CD4-positive, alpha-beta memory T cell (primary cell): ENCODE results near the gene CARD11. TPM values are rescaled to one million over a fixed set of nuclear protein-coding genes. Genes with fewer than 3 reads are reported as not detected.

ENCODE experiments used
- CTCF ChIA-PET: fragments of 350-600 bp; sonication (Branson Sonifier 250); formaldehyde crosslinking; loops from one replicate; lab custom pipeline; 2021; ENCODE audit warnings: inconsistent platforms; ENCODE audit not compliant: partially characterized antibody; lab: Charles Lee
- POLR2A ChIA-PET: fragments of 350-600 bp; sonication (Branson Sonifier 250); formaldehyde crosslinking; loops from one replicate; lab custom pipeline; 2021; ENCODE audit not compliant: partially characterized antibody; lab: Charles Lee
- DNase-seq, 5 donors: peaks; one replicate each; pipeline versions ENCODE4 v3.0.0 to v3.0.0-alpha.2; 2020 to 2022; ENCODE audit warnings: mixed read lengths in 1 of 5
- H3K27ac ChIP-seq: one replicate; pipeline ENCODE4 v1.7.0; 2013; ENCODE audit warnings: low read depth, low read length
- H3K27me3 ChIP-seq: 2 replicates; pipeline ENCODE4 v1.7.0; 2013; ENCODE audit warnings: mild to moderate bottlenecking, low read length, moderate library complexity; ENCODE audit not compliant: insufficient read depth
- H3K36me3 ChIP-seq: 2 replicates; pipeline ENCODE4 v1.7.0; 2013; ENCODE audit warnings: mild to moderate bottlenecking, low read length, moderate library complexity; ENCODE audit not compliant: insufficient read depth
- H3K4me1 ChIP-seq: 2 replicates; pipeline ENCODE4 v1.7.0; 2013; ENCODE audit warnings: mild to moderate bottlenecking, low read length, moderate library complexity; ENCODE audit not compliant: insufficient read depth
- H3K4me3 ChIP-seq, 2 donors: one replicate each; pipeline ENCODE4 v1.7.0; 2013; ENCODE audit warnings: low read length in 2 of 2, mild to moderate bottlenecking in 1 of 2
- H3K9me3 ChIP-seq, 2 donors: one replicate each; pipeline ENCODE4 v1.7.0; 2013; ENCODE audit warnings: low read length in 2 of 2, control low read depth in 1 of 2; ENCODE audit not compliant: control insufficient read depth in 1 of 2
- H3K27ac Mint-ChIP-seq, 7 donors: one replicate each; pipeline ENCODE4 v1.8.0; 2020 to 2021; ENCODE audit warnings: mixed read lengths in 7 of 7, mild to moderate bottlenecking in 6 of 7, inconsistent platforms in 3 of 7, moderate library complexity in 3 of 7
- H3K27me3 Mint-ChIP-seq, 2 donors: one replicate each; pipeline ENCODE4 v1.8.0; 2020 to 2021; ENCODE audit warnings: mixed read lengths in 2 of 2
- H3K36me3 Mint-ChIP-seq, 2 donors: one replicate each; pipeline ENCODE4 v1.8.0; 2020 to 2021; ENCODE audit warnings: mixed read lengths in 2 of 2, inconsistent platforms in 1 of 2, mild to moderate bottlenecking in 1 of 2
- H3K4me1 Mint-ChIP-seq, 4 donors: one replicate each; pipeline ENCODE4 v1.8.0; 2020 to 2021; ENCODE audit warnings: mixed read lengths in 4 of 4, mild to moderate bottlenecking in 1 of 4
- H3K4me3 Mint-ChIP-seq, 8 donors: one replicate each; pipeline ENCODE4 v1.8.0; 2020 to 2021; ENCODE audit warnings: mixed read lengths in 8 of 8, mild to moderate bottlenecking in 7 of 8, moderate library complexity in 6 of 8, inconsistent platforms in 3 of 8
- H3K9me3 Mint-ChIP-seq, 8 donors: one replicate each; pipeline ENCODE4 v1.8.0; 2020 to 2021; ENCODE audit warnings: mixed read lengths in 8 of 8, mild to moderate bottlenecking in 5 of 8, inconsistent platforms in 3 of 8, moderate library complexity in 1 of 8
- intact Hi-C: fragments of 100-400 bp; cut with micrococcal nuclease; formaldehyde crosslinking; loops from one replicate; pipeline ENCODE4 v1.15.1; 2023
- polyA plus RNA-seq, 2 donors: library from polyadenylated mRNA; unstranded; fragments of 300-500 nt; fragmentation: Illumina TruSeq; gene quantifications; one replicate each; pipeline ENCODE4 v1.2.3, GENCODE V29; 2021
- total RNA-seq, 2 experiments: library from RNA; stranded (reverse); gene quantifications; one replicate each; pipeline ENCODE4 v1.2.3, GENCODE V29; 2021

Gene CARD11
- total and polyA plus RNA-seq, 4 experiments from 2014 or later, result 4.9 to 136 (median 85.3) TPM

DNA sequence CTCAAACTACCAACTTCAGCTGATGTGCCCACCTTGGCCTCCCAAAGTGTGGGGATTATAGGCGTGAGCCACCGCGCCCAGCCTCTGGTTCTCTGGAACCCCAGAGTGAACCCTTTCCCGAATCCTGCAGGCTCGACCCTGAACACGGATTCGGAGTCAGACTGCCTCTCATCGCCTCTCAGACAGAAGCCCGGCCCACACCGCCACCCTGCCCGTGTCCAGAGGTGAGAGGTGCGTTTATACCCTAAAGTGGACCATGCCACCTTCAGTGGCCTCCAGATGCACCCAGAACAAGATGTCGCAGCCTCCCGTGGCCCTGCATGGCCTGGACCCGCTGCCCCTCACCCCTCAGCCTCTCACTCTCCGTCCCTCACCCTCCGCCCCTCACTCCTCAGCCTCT, 134.6 kb downstream of the CARD11 start:
- Histone ChIP-seq H3K4me3 (no peak overlapping the region), H3K9me3 (no peaks in the 10 kb centered on the region), H3K27me3 (no peaks in the 10 kb centered on the region), H3K4me1 (no peaks in the 10 kb centered on the region), H3K36me3 (peaks cover 67% of the 10 kb centered on the region), H3K27ac (no peak overlapping the region)
- peaks cover 0 to 4% (median 2%) of the 10 kb centered on the region in 4 donors for H3K4me1 Mint-ChIP-seq
- ChIA-PET CTCF (no interaction called here), POLR2A (no interaction called here)
- H3K27me3 Mint-ChIP-seq, result no peaks in the 10 kb centered on the region
- peaks cover 65 to 71% of the 10 kb centered on the region in 2 donors for H3K36me3 Mint-ChIP-seq
- intact Hi-C loops, result no loop called here
- H3K9me3 Mint-ChIP-seq, result peaks cover 0 to 6% (median 0%) of the 10 kb centered on the region in 8 donors
- DNase-seq, result no peak
- H3K4me3 Mint-ChIP-seq, result no peak overlapping the region
- H3K27ac Mint-ChIP-seq, result no peak overlapping the region

DNA sequence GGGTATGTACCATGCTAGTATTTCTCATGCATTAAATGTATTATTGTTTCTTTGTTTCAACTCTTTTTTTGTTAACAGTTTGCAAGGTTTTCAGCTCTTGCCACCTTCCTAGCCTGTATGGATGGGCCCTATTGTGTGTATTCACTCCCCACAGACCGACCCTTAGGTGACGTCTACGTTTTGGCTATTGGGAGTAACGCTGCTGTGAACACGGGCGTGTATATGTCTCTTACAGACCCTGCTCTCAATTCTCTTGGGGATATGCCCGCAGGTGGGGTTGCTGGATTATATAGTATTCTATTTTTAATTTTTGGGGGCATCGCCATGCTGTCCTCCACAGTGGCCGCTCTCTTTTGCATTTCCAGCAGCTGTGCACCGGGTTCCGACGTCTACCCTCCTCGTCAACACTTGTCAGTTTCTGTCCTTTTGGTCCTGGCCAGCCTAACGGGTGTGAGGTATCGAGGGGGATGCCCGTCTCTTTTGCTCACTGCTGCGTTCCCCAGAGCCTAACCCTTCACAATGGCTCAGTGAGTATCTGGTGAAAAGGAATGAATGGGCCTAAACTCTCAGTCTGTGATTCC, 135.5 kb downstream of the CARD11 start:
- H3K27me3 ChIP-seq, result no peaks in the 10 kb centered on the region
- no peak overlapping the region for H3K4me3 ChIP-seq
- CTCF ChIA-PET, result no interaction called here
- peaks cover 60% of the 10 kb centered on the region for H3K36me3 ChIP-seq
- H3K4me1 ChIP-seq, result peaks cover 5% of the 10 kb centered on the region
- peaks cover 66 to 71% of the 10 kb centered on the region in 2 donors for H3K36me3 Mint-ChIP-seq
- H3K9me3 ChIP-seq, result no peaks in the 10 kb centered on the region
- H3K27me3 Mint-ChIP-seq, result no peaks in the 10 kb centered on the region
- no peak for DNase-seq
- peak overlapping the region in 2 of 7 donors; percentile 17 to 19 for H3K27ac Mint-ChIP-seq
- H3K4me1 Mint-ChIP-seq, result peaks cover under 1 to 11% (median 7%) of the 10 kb centered on the region in 4 donors
- POLR2A ChIA-PET, result no interaction called here
- H3K4me3 Mint-ChIP-seq, result no peak overlapping the region
- H3K9me3 Mint-ChIP-seq, result peaks cover 0 to 6% (median 0%) of the 10 kb centered on the region in 8 donors
- intact Hi-C loops, result no loop called here
- no peak overlapping the region for H3K27ac ChIP-seq

DNA sequence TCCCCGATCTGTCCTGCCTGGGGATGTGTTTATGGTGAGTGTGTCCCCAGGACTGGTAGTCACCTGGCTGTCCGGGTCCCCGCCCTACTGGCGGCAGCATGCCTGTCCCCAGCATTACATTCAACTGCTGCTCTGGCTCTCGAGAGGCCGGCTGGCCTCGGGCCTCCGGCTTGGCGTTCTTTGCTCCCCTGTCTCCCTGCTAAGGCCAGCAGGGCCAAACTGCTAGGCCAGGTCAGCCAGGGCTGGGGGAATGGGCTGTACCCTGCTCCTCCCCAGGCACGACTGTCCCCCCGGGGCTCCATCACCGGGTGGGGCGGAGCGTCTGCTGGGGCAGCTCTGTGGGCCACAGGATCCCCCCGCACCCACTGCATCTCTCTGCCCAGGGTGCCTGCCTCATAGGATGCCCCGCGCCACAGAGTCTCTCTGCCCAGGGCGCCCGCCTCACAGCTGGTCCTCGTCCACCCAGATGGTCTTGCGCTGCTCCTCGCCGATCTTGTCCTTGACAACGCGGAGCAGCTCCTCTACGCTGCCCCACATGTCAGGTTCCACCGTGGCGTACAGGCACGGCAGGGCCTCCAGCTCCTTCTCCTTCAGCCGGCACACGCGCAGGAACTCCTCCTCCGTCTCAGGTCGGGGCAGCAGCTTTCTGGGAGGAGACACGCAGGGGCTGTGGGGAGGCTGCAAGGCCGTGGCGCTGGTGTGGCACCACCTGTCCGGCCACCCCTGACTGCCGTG, 137.3 kb downstream of the CARD11 start:
- Mint-ChIP-seq H3K4me1 (peaks cover 3 to 16% (median 11%) of the 10 kb centered on the region in 4 donors), H3K27me3 (no peaks in the 10 kb centered on the region), H3K27ac (no peak overlapping the region), H3K9me3 (peaks cover 0 to 5% (median 0%) of the 10 kb centered on the region in 8 donors), H3K36me3 (peaks cover 57 to 62% of the 10 kb centered on the region in 2 donors), H3K4me3 (no peak overlapping the region)
- Histone ChIP-seq H3K27me3 (no peaks in the 10 kb centered on the region), H3K9me3 (no peaks in the 10 kb centered on the region), H3K4me1 (peaks cover 20% of the 10 kb centered on the region), H3K36me3 (peaks cover 50% of the 10 kb centered on the region), H3K4me3 (no peak overlapping the region), H3K27ac (no peak overlapping the region)
- DNase-seq, result no peak
- ChIA-PET CTCF (no interaction called here), POLR2A (interaction anchor here (0.6 kb wide), 1 partner anchor 12 kb away, joined by 3 read pairs; no protein-coding TSS in a partner anchor)
- intact Hi-C loops, result no loop called here

DNA sequence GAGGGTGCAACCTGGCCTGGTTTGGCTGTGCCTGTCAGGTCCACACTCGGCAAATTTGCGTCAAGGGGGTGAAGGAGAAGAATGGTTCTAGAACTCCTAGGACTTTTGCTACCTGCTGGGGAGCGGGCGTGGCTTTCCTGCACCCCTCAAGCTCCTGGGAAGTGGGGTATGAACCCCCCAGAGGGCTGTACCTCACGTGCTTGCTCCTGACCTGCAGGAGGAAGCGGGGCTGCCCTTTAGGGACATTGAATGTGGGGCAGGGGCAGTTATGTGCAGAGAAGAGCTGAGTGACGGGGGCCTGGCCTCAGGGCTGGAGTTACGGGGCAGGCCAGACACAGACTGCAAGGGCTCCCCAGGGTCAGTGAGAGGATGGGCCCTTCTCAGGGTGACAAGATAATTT, 138.2 kb downstream of the CARD11 start:
- H3K27ac Mint-ChIP-seq, result peak overlapping the region in 1 of 7 donors; percentile 75
- intact Hi-C loops, result no loop called here
- H3K36me3 ChIP-seq, result peaks cover 42% of the 10 kb centered on the region
- peaks cover 0 to 5% (median 0%) of the 10 kb centered on the region in 8 donors for H3K9me3 Mint-ChIP-seq
- CTCF ChIA-PET, result interaction anchor here (1.4 kb wide), 1 partner anchor 249 kb away, joined by 3 read pairs; no protein-coding TSS in a partner anchor
- no peak overlapping the region for H3K4me3 ChIP-seq
- POLR2A ChIA-PET, result no interaction called here
- H3K4me1 Mint-ChIP-seq, result peaks cover 3 to 20% (median 14%) of the 10 kb centered on the region in 4 donors
- peaks cover 50 to 53% of the 10 kb centered on the region in 2 donors for H3K36me3 Mint-ChIP-seq
- no peaks in the 10 kb centered on the region for H3K27me3 Mint-ChIP-seq
- peak overlapping the region in 1 of 8 donors; percentile 13 for H3K4me3 Mint-ChIP-seq
- H3K4me1 ChIP-seq, result peaks cover 20% of the 10 kb centered on the region
- no peaks in the 10 kb centered on the region for H3K9me3 ChIP-seq
- no peak for DNase-seq
- no peak overlapping the region for H3K27ac ChIP-seq
- no peaks in the 10 kb centered on the region for H3K27me3 ChIP-seq

DNA sequence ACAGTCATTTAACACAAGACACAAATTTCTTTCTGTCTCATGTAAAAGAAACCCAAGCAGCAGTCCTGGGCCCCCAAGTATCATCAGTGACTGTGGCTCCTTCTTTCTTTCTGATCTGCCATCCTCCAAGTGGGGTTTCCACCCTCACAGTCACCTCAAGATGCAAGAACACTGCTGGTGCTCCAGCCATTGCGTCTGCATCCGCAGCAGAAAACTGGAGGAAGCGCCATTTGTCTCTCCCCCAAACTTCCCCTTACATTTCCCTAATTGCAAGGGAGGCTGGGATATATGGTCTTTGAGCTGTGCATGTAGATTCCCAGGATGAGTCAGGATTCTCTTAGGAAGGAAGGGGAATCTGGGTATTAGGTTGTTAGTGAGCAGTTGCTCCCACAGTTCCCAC, 138.6 kb downstream of the CARD11 start:
- Histone ChIP-seq H3K4me1 (peaks cover 20% of the 10 kb centered on the region), H3K9me3 (no peaks in the 10 kb centered on the region), H3K36me3 (peaks cover 37% of the 10 kb centered on the region), H3K27ac (no peak overlapping the region), H3K4me3 (no peak overlapping the region), H3K27me3 (no peaks in the 10 kb centered on the region)
- Mint-ChIP-seq H3K36me3 (peaks cover 49 to 52% of the 10 kb centered on the region in 2 donors), H3K9me3 (peaks cover 0 to 6% (median 0%) of the 10 kb centered on the region in 8 donors), H3K27me3 (no peaks in the 10 kb centered on the region), H3K4me1 (peaks cover 3 to 20% (median 14%) of the 10 kb centered on the region in 4 donors), H3K27ac (peak overlapping the region in 1 of 7 donors; percentile 79), H3K4me3 (no peak overlapping the region)
- POLR2A ChIA-PET, result no interaction called here
- DNase-seq, result no peak
- intact Hi-C loops, result no loop called here
- CTCF ChIA-PET, result interaction anchor here (1.4 kb wide), 1 partner anchor 250 kb away, joined by 3 read pairs; no protein-coding TSS in a partner anchor

DNA sequence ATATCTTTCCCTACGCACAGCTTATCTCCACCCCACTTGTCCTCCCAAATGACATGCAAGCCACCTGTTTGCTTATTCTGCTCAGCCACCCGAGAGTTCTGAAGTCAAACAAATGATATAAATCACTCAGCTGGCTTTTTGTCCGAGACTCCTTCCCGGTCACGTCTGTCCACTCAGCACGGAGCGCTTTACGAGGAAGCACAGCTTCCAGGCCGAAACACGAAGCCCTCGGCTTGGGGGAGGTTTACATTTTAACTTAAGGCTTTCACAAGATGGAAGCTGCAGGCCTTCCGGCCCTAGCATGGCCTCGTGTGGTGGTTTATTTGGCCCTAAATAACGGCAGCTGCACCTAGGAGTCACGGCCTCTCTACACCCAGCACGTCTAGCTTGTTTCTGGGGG, 139.5 kb downstream of the CARD11 start:
- Mint-ChIP-seq H3K27ac (peak overlapping the region in 6 of 7 donors; percentile 19 to 79 (median 54)), H3K4me1 (peaks cover 3 to 20% (median 14%) of the 10 kb centered on the region in 4 donors), H3K9me3 (peaks cover 0 to 6% (median 0%) of the 10 kb centered on the region in 8 donors), H3K27me3 (no peaks in the 10 kb centered on the region), H3K36me3 (peaks cover 45 to 47% of the 10 kb centered on the region in 2 donors), H3K4me3 (peak overlapping the region in 1 of 8 donors; percentile 11)
- no peaks in the 10 kb centered on the region for H3K27me3 ChIP-seq
- no peak overlapping the region for H3K27ac ChIP-seq
- intact Hi-C loops, result no loop called here
- no peaks in the 10 kb centered on the region for H3K9me3 ChIP-seq
- CTCF ChIA-PET, result interaction anchor here (1.0 to 1.6 kb wide), 3 partner anchors 10 to 250 kb away, joined by 3 to 5 read pairs (median 3); no protein-coding TSS in a partner anchor
- no peak overlapping the region for H3K4me3 ChIP-seq
- POLR2A ChIA-PET, result interaction anchor here (2.0 kb wide), 1 partner anchor 10 kb away, joined by 11 read pairs; no protein-coding TSS in a partner anchor
- H3K4me1 ChIP-seq, result peaks cover 20% of the 10 kb centered on the region
- H3K36me3 ChIP-seq, result peaks cover 32% of the 10 kb centered on the region
- no peak for DNase-seq

DNA sequence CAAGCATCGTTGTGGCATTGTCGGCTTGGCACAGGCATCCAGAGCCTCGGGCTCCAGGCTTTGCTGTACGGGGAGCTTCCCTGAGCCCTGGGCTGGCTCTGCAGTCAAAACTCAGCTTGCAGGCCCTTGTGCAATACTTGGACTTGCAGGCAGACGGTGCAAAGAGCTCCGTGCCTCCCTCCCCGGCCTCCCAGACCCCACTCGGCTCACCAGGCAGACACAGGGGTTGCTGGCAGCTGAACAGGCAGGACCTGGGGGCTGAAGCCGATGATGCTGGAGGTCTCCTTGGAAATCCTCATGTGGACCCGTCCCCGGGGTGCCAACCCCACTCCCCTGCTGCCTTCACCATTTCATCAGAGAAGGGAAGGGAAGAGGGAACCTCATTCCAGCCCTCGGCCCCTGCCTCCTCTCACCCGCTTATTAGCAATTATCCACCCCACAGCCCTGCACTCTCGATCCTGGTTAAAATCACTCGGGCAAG, 139.9 kb downstream of the CARD11 start:
- H3K36me3 Mint-ChIP-seq, result peaks cover 43 to 45% of the 10 kb centered on the region in 2 donors
- no peaks in the 10 kb centered on the region for H3K27me3 Mint-ChIP-seq
- peaks cover 20% of the 10 kb centered on the region for H3K4me1 ChIP-seq
- CTCF ChIA-PET, result interaction anchor here (1.0 to 1.6 kb wide), 3 partner anchors 9 to 251 kb away, joined by 3 to 5 read pairs (median 3); no protein-coding TSS in a partner anchor
- H3K4me3 ChIP-seq, result no peak overlapping the region
- no peak overlapping the region for H3K4me3 Mint-ChIP-seq
- H3K27ac Mint-ChIP-seq, result peak overlapping the region; percentile 7 to 84 (median 72)
- H3K9me3 Mint-ChIP-seq, result peaks cover 0 to 6% (median 0%) of the 10 kb centered on the region in 8 donors
- H3K4me1 Mint-ChIP-seq, result peaks cover 3 to 20% (median 14%) of the 10 kb centered on the region in 4 donors
- DNase-seq, result no peak
- H3K27ac ChIP-seq, result no peak overlapping the region
- no peaks in the 10 kb centered on the region for H3K27me3 ChIP-seq
- intact Hi-C loops, result no loop called here
- POLR2A ChIA-PET, result interaction anchor here (2.0 kb wide), 1 partner anchor 10 kb away, joined by 11 read pairs; no protein-coding TSS in a partner anchor
- no peaks in the 10 kb centered on the region for H3K9me3 ChIP-seq
- peaks cover 32% of the 10 kb centered on the region for H3K36me3 ChIP-seq
